ENCODE results near the gene SAXO1. TPM values are rescaled to one million over a fixed set of nuclear protein-coding genes. Genes with fewer than 3 reads are reported as not detected.

Gene SAXO1
- total RNA-seq, 2 donors from 2014 or later: not detected

DNA sequence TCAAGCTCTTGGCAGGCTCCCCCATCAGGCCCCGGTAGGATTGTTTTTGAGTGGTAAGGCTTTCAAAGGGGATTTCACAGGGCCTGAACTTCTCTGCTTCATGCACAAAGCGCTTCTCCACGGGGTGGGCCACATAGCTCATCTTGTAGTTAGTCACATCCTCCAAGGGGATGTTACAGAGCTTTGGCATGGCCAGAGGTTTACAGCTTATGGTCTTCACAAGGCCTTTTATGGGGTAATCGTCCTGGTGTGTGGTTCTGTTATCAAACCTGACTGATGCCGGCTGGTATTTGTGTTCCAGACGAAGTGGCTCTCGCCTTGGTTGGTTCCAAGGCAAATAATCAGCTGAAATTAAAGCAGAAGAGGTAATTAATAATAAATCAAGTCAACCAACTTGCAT lies 104.3 kb downstream of the SAXO1 start:
- 73 to 76% methylated on average over 7 of the region's 7 CpGs for WGBS, 2 donors
- H3K36me3 ChIP-seq (replicated peaks in 1 of 2; ENCODE audit: insufficient read depth in 1 of 2, low read depth in 2 of 2): no peaks in the 10 kb centered on the region

DNA sequence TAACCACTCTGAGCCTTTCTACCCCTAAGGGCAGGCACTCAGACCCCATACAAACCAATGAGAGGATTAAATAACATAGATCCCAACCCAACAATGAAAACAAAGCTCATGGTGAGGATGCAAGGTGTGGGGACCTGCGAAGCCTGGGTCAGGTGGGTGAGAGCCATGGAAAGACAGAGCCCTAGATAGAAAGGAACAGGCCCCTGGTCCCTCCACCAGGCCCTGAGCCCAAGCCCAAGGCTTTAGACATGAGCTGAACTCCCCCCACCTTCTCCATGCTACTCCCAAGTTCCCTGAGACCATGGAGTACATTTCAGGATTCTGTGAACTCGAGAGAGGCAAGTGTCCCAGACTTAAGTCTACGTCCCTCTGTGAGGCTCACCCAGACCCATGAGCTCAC lies 106.5 kb downstream of the SAXO1 start:
- no peak for TF ChIP-seq POLR2A (IDR thresholded peaks at IDR 0.05)
- TF ChIP-seq, protein P1, sequence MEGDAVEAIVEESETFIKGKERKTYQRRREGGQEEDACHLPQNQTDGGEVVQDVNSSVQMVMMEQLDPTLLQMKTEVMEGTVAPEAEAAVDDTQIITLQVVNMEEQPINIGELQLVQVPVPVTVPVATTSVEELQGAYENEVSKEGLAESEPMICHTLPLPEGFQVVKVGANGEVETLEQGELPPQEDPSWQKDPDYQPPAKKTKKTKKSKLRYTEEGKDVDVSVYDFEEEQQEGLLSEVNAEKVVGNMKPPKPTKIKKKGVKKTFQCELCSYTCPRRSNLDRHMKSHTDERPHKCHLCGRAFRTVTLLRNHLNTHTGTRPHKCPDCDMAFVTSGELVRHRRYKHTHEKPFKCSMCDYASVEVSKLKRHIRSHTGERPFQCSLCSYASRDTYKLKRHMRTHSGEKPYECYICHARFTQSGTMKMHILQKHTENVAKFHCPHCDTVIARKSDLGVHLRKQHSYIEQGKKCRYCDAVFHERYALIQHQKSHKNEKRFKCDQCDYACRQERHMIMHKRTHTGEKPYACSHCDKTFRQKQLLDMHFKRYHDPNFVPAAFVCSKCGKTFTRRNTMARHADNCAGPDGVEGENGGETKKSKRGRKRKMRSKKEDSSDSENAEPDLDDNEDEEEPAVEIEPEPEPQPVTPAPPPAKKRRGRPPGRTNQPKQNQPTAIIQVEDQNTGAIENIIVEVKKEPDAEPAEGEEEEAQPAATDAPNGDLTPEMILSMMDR (IDR thresholded peaks at IDR 0.05): no peak
- DNase-seq (no peak), ATAC-seq (no peak)
- no peaks in the 10 kb centered on the region for H3K36me3 ChIP-seq (replicated peaks in 1 of 2; ENCODE audit: insufficient read depth in 1 of 2, low read depth in 2 of 2)
- no peak overlapping the region for H3K4me3 ChIP-seq
- intact Hi-C loops (cut with DNase I): no loop called here
- 66 to 78% methylated on average over 3 of the region's 3 CpGs for WGBS, 2 donors
- no peaks in the 10 kb centered on the region for H3K4me1 ChIP-seq
- no peak overlapping the region for H3K27ac ChIP-seq
- H3K9me3 ChIP-seq: no peaks in the 10 kb centered on the region
- no peaks in the 10 kb centered on the region for H3K27me3 ChIP-seq

More for the DNA sequence above, 104.3 kb downstream of the SAXO1 start:
- DNase-seq: no peak
- H3K9me3 ChIP-seq: no peaks in the 10 kb centered on the region
- no peak for TF ChIP-seq POLR2A (IDR thresholded peaks at IDR 0.05)
- TF ChIP-seq, protein P1 (IDR thresholded peaks at IDR 0.05): no peak
- no peaks in the 10 kb centered on the region for H3K4me1 ChIP-seq
- no peak overlapping the region for H3K27ac ChIP-seq
- H3K27me3 ChIP-seq: no peaks in the 10 kb centered on the region
- H3K4me3 ChIP-seq: no peak overlapping the region
- intact Hi-C loops (cut with DNase I): no loop called here
- ATAC-seq: no peak

DNA sequence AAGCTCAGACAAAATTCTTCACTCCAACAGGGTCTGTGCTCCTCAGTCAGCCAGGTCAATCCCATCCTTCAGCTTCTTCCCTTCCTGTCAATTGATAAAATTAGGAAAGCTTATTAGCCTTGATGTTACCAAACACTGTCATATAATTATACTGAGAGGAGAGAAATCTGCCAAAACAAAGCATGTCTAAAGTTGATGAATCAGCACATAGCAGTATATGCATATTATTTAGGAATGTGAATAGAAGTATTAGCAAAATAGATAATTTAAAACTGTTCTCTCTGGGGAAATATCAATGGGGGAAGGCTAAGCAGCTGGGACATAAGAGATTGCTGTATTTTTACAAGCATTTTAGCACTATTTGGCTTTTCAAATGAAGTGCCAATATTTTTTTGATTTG lies 107.1 kb downstream of the SAXO1 start:
- TF ChIP-seq, protein P1 (IDR thresholded peaks at IDR 0.05): no peak
- no peak for TF ChIP-seq POLR2A (IDR thresholded peaks at IDR 0.05)
- no peak overlapping the region for H3K4me3 ChIP-seq
- intact Hi-C loops (cut with DNase I): no loop called here

DNA sequence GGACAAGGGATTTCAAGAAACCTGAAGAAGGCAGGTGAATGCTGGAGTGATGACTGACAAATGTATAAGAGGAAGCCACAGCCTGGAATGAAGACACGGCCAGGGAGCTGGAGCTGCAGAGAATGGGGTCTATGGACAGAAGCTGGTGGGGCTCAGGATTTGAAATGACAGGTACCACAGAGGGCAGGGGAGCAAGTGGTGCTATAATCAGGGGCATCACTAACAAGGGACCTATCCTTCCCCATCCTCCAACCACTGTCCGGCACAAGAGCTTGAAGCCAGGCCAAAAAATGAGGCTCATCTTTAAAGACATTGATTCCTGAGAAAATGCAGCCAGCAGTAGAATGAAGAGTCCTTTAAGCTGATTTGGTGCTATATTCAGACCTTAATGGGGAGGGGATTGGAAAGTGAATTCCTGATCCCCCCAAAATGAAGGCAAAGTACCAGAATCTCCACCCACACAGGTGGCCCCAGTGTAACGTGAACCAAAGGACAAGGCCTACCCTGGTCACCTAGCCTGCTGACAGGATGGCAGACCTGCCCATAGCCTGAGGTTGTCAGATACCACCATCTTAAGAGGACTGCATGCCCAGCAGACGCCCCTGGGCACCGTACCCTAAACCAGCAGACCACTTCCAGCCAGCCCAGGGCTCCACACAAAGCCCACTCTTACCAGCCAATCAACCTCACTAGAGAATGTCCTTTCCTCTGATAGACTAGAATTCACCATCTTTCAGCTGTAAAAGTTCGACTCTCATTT lies 109.2 kb downstream of the SAXO1 start:
- no peaks in the 10 kb centered on the region for H3K9me3 ChIP-seq
- no peaks in the 10 kb centered on the region for H3K4me1 ChIP-seq
- DNase-seq (no peak), ATAC-seq (no peak)
- no peak overlapping the region for H3K4me3 ChIP-seq
- WGBS, 2 donors: 82 to 91% methylated on average over 6 of the region's 6 CpGs
- TF ChIP-seq, protein P1 (IDR thresholded peaks at IDR 0.05): no peak
- TF ChIP-seq POLR2A (IDR thresholded peaks at IDR 0.05): no peak
- no peaks in the 10 kb centered on the region for H3K36me3 ChIP-seq (replicated peaks in 1 of 2; ENCODE audit: insufficient read depth in 1 of 2, low read depth in 2 of 2)
- H3K27me3 ChIP-seq: no peaks in the 10 kb centered on the region
- no peak overlapping the region for H3K27ac ChIP-seq
- intact Hi-C loops (cut with DNase I): no loop called here

More for the DNA sequence above, 107.1 kb downstream of the SAXO1 start:
- no peak for DNase-seq
- H3K9me3 ChIP-seq: no peaks in the 10 kb centered on the region
- H3K36me3 ChIP-seq (replicated peaks in 1 of 2; ENCODE audit: insufficient read depth in 1 of 2, low read depth in 2 of 2): no peaks in the 10 kb centered on the region
- ATAC-seq: no peak
- H3K27me3 ChIP-seq: no peaks in the 10 kb centered on the region
- no peak overlapping the region for H3K27ac ChIP-seq
- no peaks in the 10 kb centered on the region for H3K4me1 ChIP-seq

DNA sequence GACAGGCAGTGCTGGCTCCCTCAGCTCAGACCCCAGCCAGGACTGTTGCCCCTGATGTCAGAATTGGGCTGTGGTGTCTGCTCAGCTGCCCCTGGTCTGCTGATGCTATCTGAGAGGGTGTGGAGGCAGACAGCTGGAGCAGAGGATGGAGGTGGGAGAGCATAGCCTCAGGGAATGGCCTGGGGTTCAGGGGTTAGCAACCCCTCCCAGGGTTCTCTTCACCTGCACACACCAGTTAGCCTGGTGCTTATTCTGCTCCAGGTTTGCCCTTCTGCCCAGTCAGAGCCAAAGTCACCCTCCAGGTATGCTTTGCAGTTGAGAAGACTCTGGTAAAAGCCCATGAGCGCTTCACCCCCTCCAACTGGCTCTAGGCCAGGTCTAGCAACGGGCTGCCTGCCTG lies 109.8 kb downstream of the SAXO1 start:
- no peaks in the 10 kb centered on the region for H3K9me3 ChIP-seq
- intact Hi-C loops (cut with DNase I): no loop called here
- H3K27me3 ChIP-seq: no peaks in the 10 kb centered on the region
- H3K36me3 ChIP-seq (replicated peaks in 1 of 2; ENCODE audit: insufficient read depth in 1 of 2, low read depth in 2 of 2): no peaks in the 10 kb centered on the region
- TF ChIP-seq, protein P1 (IDR thresholded peaks at IDR 0.05): no peak
- TF ChIP-seq POLR2A (IDR thresholded peaks at IDR 0.05): no peak
- H3K27ac ChIP-seq: no peak overlapping the region
- WGBS, 2 donors: 39 to 43% methylated on average over 2 of the region's 2 CpGs
- no peak for ATAC-seq
- DNase-seq: no peak
- no peak overlapping the region for H3K4me3 ChIP-seq
- H3K4me1 ChIP-seq: no peaks in the 10 kb centered on the region

Measured in body of pancreas (tissue), 4 donors.